Mesendoderm (in vitro differentiated cells): ENCODE measurements around the gene IGSF6.
A peak's percentile ranks its signal among the peaks of the same experiment; 100 is the strongest.
"Not testable (repeated sequence)": the region's sequence is repeated elsewhere in the genome, so short reads cannot be mapped to it uniquely, and the experiment has no call there.

ENCODE experiments used
- DNase-seq: peaks from one replicate; pipeline ENCODE4 v3.0.0; 2013
- H2AK5ac ChIP-seq: 2 replicates; pipeline ENCODE4 v1.6.1; 2013; ENCODE audit warnings: low read length, inconsistent platforms
- H2BK120ac ChIP-seq: 2 replicates; pipeline ENCODE4 v1.6.1; 2013; ENCODE audit warnings: low read depth, mild to moderate bottlenecking, low read length, moderate library complexity, mixed read lengths
- H2BK15ac ChIP-seq: replicated peaks from 2 replicates; pipeline ENCODE4 v1.6.1; 2013; ENCODE audit warnings: low read depth, mild to moderate bottlenecking, moderate library complexity
- H2BK5ac ChIP-seq: 2 replicates; pipeline ENCODE4 v1.6.1; 2013; ENCODE audit warnings: low read length, inconsistent platforms
- H3K18ac ChIP-seq: 2 replicates; pipeline ENCODE4 v1.6.1; 2013; ENCODE audit warnings: mild to moderate bottlenecking, low read length, mixed read lengths
- H3K23ac ChIP-seq: one replicate; pipeline ENCODE4 v1.6.1; 2013; ENCODE audit warnings: low read length
- H3K27ac ChIP-seq: 2 replicates; pipeline ENCODE4 v1.5.1; 2013; ENCODE audit warnings: low read depth, mild to moderate bottlenecking, inconsistent platforms, low read length, moderate library complexity
- H3K27me3 ChIP-seq: 2 replicates; pipeline ENCODE4 v1.6.1; 2013; ENCODE audit warnings: low read length, control low read depth, mild to moderate bottlenecking, inconsistent platforms; ENCODE audit not compliant: insufficient read depth, poor library complexity
- H3K36me3 ChIP-seq: 2 replicates; pipeline ENCODE4 v1.6.1; 2013; ENCODE audit warnings: low read length, inconsistent platforms; ENCODE audit not compliant: control insufficient read depth, insufficient read depth
- H3K4ac ChIP-seq: one replicate; pipeline ENCODE4 v1.6.1; 2013; ENCODE audit warnings: low read depth, mild to moderate bottlenecking, low read length, moderate library complexity
- H3K4me1 ChIP-seq: 2 replicates; pipeline ENCODE4 v1.6.1; 2013; ENCODE audit warnings: low read depth, low read length, inconsistent platforms; ENCODE audit not compliant: control insufficient read depth
- H3K4me2 ChIP-seq: 2 replicates; pipeline ENCODE4 v1.6.1; 2013; ENCODE audit warnings: low read length
- H3K4me3 ChIP-seq: 2 replicates; pipeline ENCODE4 v1.5.1; 2013; ENCODE audit warnings: mild to moderate bottlenecking, low read length
- H3K56ac ChIP-seq: one replicate; pipeline ENCODE4 v1.6.1; 2013; ENCODE audit warnings: low read length
- H3K79me1 ChIP-seq: 2 replicates; pipeline ENCODE4 v1.6.1; 2013; ENCODE audit warnings: low read length, inconsistent platforms
- H3K79me2 ChIP-seq: 2 replicates; pipeline ENCODE4 v1.6.1; 2013; ENCODE audit warnings: mild to moderate bottlenecking, low read length; ENCODE audit not compliant: control insufficient read depth, insufficient read depth
- H3K9ac ChIP-seq: 2 replicates; pipeline ENCODE4 v1.6.1; 2013; ENCODE audit warnings: low read length, inconsistent platforms
- H4K5ac ChIP-seq: one replicate; pipeline ENCODE4 v1.6.1; 2013; ENCODE audit warnings: low read length
- H4K8ac ChIP-seq: one replicate; pipeline ENCODE4 v1.6.1; 2013; ENCODE audit warnings: low read depth, mild to moderate bottlenecking, control low read depth, low read length, moderate library complexity
- WGBS: extraction: QIAGEN DNeasy Blood & Tissue Kit; methylation state at CpG from one replicate; pipeline ENCODE4 v1.1.7; 2013; ENCODE audit warnings: low lambda C conversion rate, missing lambda C conversion rate; ENCODE audit not compliant: insufficient coverage; ENCODE audit errors: extremely low coverage; 5-methylcytosine and 5-hydroxymethylcytosine counted together

Gene IGSF6

DNA sequence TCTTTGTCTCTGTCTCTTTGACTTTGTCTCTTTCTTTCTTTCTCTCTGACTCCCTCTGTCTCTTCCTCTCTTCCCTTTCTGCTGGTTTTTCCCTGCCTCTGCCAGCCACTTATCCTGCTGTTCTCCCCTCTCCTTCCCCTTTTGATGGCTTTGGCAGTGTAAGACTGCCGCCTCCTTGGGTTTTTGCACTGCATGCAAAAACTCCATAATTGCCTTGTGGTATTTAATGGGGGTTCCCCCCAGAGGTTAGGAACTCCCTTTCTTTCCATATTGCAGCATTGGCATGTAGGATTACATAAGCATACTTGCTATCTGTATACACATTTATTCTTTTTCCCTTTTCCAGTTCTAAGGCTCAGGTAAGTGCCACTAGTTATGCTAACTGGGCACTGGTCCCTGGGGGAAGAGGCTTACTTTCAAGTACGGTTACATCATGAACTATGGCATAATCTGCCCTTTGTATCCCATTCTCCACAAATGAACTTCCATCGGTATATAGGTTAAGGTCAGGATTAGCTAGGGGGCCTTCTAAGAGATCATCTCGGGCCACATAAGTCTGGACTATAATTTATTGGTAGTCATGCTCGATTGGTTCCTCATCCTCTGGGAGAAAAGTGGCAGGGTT is 20.3 kb downstream of the IGSF6 start:
- not testable (repeated sequence) for H2AK5ac ChIP-seq, H3K36me3 ChIP-seq, H3K4me3 ChIP-seq, H3K18ac ChIP-seq, H3K79me1 ChIP-seq, H3K23ac ChIP-seq, H4K8ac ChIP-seq, H3K4me1 ChIP-seq, H3K9ac ChIP-seq, DNase-seq, H2BK15ac ChIP-seq, H3K79me2 ChIP-seq, H2BK120ac ChIP-seq, H3K4me2 ChIP-seq, H4K5ac ChIP-seq, H3K27me3 ChIP-seq, H3K4ac ChIP-seq
- H2BK5ac ChIP-seq: peak overlapping the region; percentile 55
- WGBS: no CpG with 5 or more reads among the region's 5 CpGs
- H3K56ac ChIP-seq: peak overlapping the region; percentile 56
- H3K27ac ChIP-seq: peak overlapping the region; percentile 73

DNA sequence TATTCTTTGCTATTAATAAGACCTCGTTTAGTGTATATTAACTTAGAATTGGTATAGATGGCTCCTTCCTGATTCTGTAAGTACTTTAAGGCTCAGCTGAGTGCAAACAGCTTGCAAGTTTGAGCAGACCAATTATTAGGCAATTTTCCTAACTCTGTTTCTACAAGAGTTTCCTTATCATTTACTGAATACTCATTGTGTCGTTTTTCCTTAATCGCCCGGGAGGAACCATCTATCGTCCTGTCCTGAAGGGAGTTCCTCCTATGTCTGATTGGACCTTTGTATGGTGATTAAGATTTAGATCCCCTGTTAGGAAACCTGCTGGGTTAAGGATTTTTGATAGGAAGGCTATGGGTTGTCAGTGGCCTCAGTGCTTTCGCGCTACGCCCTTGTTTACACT is 21.0 kb downstream of the IGSF6 start:
- H2AK5ac ChIP-seq, H3K9ac ChIP-seq, H3K27me3 ChIP-seq, H3K4me1 ChIP-seq, H3K4me2 ChIP-seq, H3K18ac ChIP-seq, H3K4me3 ChIP-seq, H3K27ac ChIP-seq, H3K23ac ChIP-seq, H2BK15ac ChIP-seq, H2BK120ac ChIP-seq, H4K5ac ChIP-seq, H3K79me2 ChIP-seq, H2BK5ac ChIP-seq, H4K8ac ChIP-seq, H3K79me1 ChIP-seq, H3K4ac ChIP-seq, H3K36me3 ChIP-seq, H3K56ac ChIP-seq: not testable (repeated sequence)
- peak; percentile 87 for DNase-seq
- no CpG with 5 or more reads among the region's 8 CpGs for whole genome bisulfite sequencing

DNA sequence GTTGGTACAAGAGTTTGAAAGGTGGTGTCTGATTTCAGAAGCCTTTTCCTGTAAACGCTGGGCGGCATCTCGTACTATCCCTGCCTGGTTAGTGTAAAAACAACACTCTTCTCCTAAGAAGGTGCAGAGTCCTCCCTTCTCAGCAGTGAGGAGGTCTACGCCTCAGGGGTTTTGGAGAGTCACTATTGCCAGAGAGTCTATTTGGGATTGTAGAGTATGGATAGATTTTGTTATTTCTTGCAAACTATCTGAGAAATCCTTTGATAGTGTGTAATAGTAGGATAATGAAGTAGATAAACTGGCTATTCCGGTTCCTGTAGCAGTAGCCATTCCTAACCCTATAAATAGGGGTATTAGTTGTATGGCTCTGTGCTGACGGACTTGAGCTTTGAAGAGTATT is 21.5 kb downstream of the IGSF6 start:
- peak overlapping the region; percentile 75 for H3K27ac ChIP-seq
- not testable (repeated sequence) for H3K27me3 ChIP-seq, H3K18ac ChIP-seq, H3K4me1 ChIP-seq, H3K56ac ChIP-seq, H2BK120ac ChIP-seq, H3K79me2 ChIP-seq, H2BK5ac ChIP-seq, H2AK5ac ChIP-seq, H4K8ac ChIP-seq, H3K23ac ChIP-seq, H3K4me3 ChIP-seq, H4K5ac ChIP-seq, H3K4me2 ChIP-seq, H3K9ac ChIP-seq, H3K36me3 ChIP-seq, H3K4ac ChIP-seq, DNase-seq, H2BK15ac ChIP-seq, H3K79me1 ChIP-seq
- no CpG with 5 or more reads among the region's 6 CpGs for WGBS

DNA sequence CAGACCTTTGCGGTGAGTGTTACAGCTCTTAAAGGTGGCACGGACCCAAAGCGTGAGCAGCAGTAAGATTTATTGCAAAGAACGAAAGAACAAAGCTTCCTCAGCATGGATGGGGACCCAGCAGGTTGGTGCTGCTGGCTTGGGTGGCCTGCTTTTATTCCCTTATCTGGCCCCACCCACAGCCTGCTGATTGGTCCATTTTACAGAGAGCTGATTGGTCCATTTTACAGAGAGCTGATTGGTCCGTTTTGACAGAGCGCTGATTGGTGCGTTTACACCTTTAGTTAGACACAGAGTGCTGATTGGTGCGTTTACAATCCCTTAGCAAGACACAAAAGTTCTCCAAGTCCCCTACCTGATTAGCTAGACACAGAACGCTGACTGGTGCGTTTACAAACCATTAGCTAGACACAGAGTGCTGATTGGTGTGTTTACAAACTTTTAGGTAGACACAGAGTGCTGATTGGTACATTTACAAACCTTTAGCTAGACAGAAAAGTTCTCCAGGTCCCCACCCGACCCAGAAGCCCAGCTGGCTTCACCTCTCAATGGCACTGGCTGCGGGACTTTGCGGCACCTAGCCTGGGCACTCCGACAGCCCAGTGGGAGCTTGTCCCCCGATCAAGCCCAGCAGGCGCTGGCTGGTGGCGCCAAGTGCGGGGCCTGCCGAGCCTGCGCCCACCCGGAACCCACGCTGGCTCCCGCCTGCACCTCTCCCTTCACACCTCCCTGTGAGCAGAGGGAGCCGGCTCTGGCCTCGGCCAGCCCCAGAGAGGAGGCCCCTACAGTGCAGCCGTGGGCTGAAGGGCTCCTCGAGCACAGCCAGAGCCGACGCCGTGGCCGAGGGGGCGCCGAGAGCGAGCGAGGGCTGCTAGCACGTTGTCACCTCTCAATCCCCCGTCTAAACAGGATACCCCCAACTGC is 22.5 kb downstream of the IGSF6 start:
- no CpG with 5 or more reads among the region's 37 CpGs for WGBS
- not testable (repeated sequence) for H3K36me3 ChIP-seq
- H3K27ac ChIP-seq: peak overlapping the region; percentile 86

DNA sequence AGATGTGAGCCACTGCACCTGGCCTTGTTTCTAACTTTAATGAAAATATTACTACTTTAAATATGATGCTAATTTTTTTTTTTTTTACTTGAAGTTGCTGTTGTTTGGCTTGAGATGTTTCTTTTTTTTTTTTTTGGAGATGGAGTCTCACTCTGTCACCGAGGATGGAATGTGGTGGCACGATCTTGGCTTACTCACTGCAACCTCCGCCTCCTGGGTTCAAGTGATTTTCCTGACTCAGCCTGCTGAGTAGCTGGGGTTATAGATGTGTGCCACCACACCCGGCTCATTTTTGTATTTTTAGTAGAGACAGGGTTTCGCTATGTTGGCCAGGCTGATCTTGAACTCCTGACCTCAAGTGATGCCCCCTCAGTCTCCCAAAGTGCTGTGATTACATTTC is 23.6 kb downstream of the IGSF6 start:
- no peak overlapping the region for H3K56ac ChIP-seq
- no peak overlapping the region for H3K4ac ChIP-seq
- no peak for DNase-seq
- no peak overlapping the region for H2AK5ac ChIP-seq
- H2BK120ac ChIP-seq: no peak overlapping the region
- H3K4me2 ChIP-seq: no peak overlapping the region
- no peaks in the 10 kb centered on the region for H3K79me2 ChIP-seq
- no peaks in the 10 kb centered on the region for H3K79me1 ChIP-seq
- H3K23ac ChIP-seq: no peak overlapping the region
- no peaks in the 10 kb centered on the region for H3K27me3 ChIP-seq
- no peak overlapping the region for H3K18ac ChIP-seq
- peaks cover 2% of the 10 kb centered on the region for H3K36me3 ChIP-seq
- H4K8ac ChIP-seq: no peak overlapping the region
- no peaks in the 10 kb centered on the region for H3K4me1 ChIP-seq
- H3K9ac ChIP-seq: no peak overlapping the region
- no peak overlapping the region for H3K4me3 ChIP-seq
- H4K5ac ChIP-seq: no peak overlapping the region
- H2BK15ac ChIP-seq: no peak overlapping the region
- WGBS: no CpG with 5 or more reads among the region's 5 CpGs
- H3K27ac ChIP-seq: no peak overlapping the region
- no peak overlapping the region for H2BK5ac ChIP-seq

More for the DNA sequence above, 22.5 kb downstream of the IGSF6 start:
- not testable (repeated sequence) for H3K9ac ChIP-seq, H2BK15ac ChIP-seq, H3K23ac ChIP-seq, H3K27me3 ChIP-seq, H2BK120ac ChIP-seq, H3K4me1 ChIP-seq, H3K79me1 ChIP-seq, H2AK5ac ChIP-seq, H4K5ac ChIP-seq, H3K4ac ChIP-seq, DNase-seq, H3K79me2 ChIP-seq, H4K8ac ChIP-seq, H3K56ac ChIP-seq, H3K4me3 ChIP-seq, H3K4me2 ChIP-seq, H3K18ac ChIP-seq, H2BK5ac ChIP-seq
